Fibroblast of upper back skin (primary cell): Measurements from ENCODE around the gene HECTD2.
"Not testable (repeated sequence)": the region's sequence is repeated elsewhere in the genome, so short reads cannot be mapped to it uniquely, and the experiment has no call there.

Experiments
- DNase-seq: peaks from one replicate; pipeline ENCODE4 v3.0.0-alpha.2; 2013

The HECTD2 gene

GRCh38 chr10:91412354-91413087 is 2.4 kb downstream of the HECTD2 start:
- no peak for DNase-seq

- peak; percentile 19 for DNase-seq
Observed at GRCh38 chr10:91415816-91416215, 5.7 kb downstream of the HECTD2 start.

- DNase-seq, result no peak
Observed at GRCh38 chr10:91416339-91416855, 6.3 kb downstream of the HECTD2 start.

GRCh38 chr10:91418416-91418815 is 8.3 kb downstream of the HECTD2 start:
- no peak for DNase-seq

GRCh38 chr10:91420868-91421267 is 10.7 kb downstream of the HECTD2 start:
- peak; percentile 49 for DNase-seq

- peak; percentile 25 for DNase-seq
Observed at GRCh38 chr10:91422915-91423314, 12.8 kb downstream of the HECTD2 start.

GRCh38 chr10:91424016-91424415 is 13.9 kb downstream of the HECTD2 start:
- DNase-seq, result peak; percentile 45

- no peak for DNase-seq
Observed at GRCh38 chr10:91432175-91432574, 22.0 kb downstream of the HECTD2 start.

GRCh38 chr10:91433620-91434019 is 23.5 kb downstream of the HECTD2 start:
- peak; percentile 19 for DNase-seq

GRCh38 chr10:91434041-91434440 is 23.9 kb downstream of the HECTD2 start:
- DNase-seq, result peak; percentile 74

- DNase-seq, result no peak
Observed at GRCh38 chr10:91435241-91435640, 25.1 kb downstream of the HECTD2 start.

- DNase-seq, result not testable (repeated sequence)
Observed at GRCh38 chr10:91438228-91438627, 28.1 kb downstream of the HECTD2 start.

GRCh38 chr10:91444211-91445182 is 34.4 kb downstream of the HECTD2 start:
- no peak for DNase-seq

- DNase-seq, result no peak
Observed at GRCh38 chr10:91452063-91452462, 41.9 kb downstream of the HECTD2 start.

GRCh38 chr10:91453535-91453934 is 43.4 kb downstream of the HECTD2 start:
- no peak for DNase-seq

GRCh38 chr10:91455135-91455534 is 45.0 kb downstream of the HECTD2 start:
- not testable (repeated sequence) for DNase-seq

GRCh38 chr10:91460681-91461080 is 50.5 kb downstream of the HECTD2 start:
- peak; percentile 2 for DNase-seq

- DNase-seq, result peak; percentile 69
Observed at GRCh38 chr10:91462423-91462822, 52.3 kb downstream of the HECTD2 start.

GRCh38 chr10:91464500-91464899 is 54.4 kb downstream of the HECTD2 start:
- DNase-seq, result no peak

GRCh38 chr10:91465261-91465660 is 55.1 kb downstream of the HECTD2 start:
- DNase-seq, result no peak

GRCh38 chr10:91467114-91467513 is 57.0 kb downstream of the HECTD2 start:
- DNase-seq, result no peak

- DNase-seq, result no peak
Observed at GRCh38 chr10:91471602-91472001, 61.5 kb downstream of the HECTD2 start.

- no peak for DNase-seq
Observed at GRCh38 chr10:91472911-91473310, 62.8 kb downstream of the HECTD2 start.

- no peak for DNase-seq
Observed at GRCh38 chr10:91474009-91474408, 63.9 kb downstream of the HECTD2 start.
